GM13976 (cell line): ENCODE results near the gene RAB11FIP2.

Source experiments
- DNase-seq: peaks from one replicate; pipeline ENCODE4 v3.0.0; 2012; ENCODE audit warnings: low spot score
- CTCF ChIP-seq: IDR thresholded peaks from 2 replicates; pipeline ENCODE4 v1.5.1; 2012; ENCODE audit warnings: borderline replicate concordance, mild to moderate bottlenecking; ENCODE audit not compliant: insufficient read depth; ENCODE audit errors: extremely low read depth, missing control alignments, control extremely low read depth
- in situ Hi-C: fragments of 300-500 bp; cut with MboI; formaldehyde crosslinking; loops from one replicate; pipeline ENCODE4 v1.12.0; 2022; ENCODE audit warnings: low sequenced_read_pairs, mixed read lengths, inconsistent platforms; ENCODE audit not compliant: unreplicated experiment

Gene RAB11FIP2

GRCh38 chr10:117955176-117955575 lies 91.6 kb downstream of the RAB11FIP2 start:
- TF ChIP-seq CTCF, result no peak
- in situ Hi-C loops, result no loop called here
- no peak for DNase-seq
